OCI-LY1 (cell line): ENCODE data around the gene ADAMTS12.

Experiments
- H2AFZ ChIP-seq: fragments of 200-600 bp; sonication (generic), shearing (Covaris generic); 2 replicates; pipeline ENCODE4 v1.6.0; 2014; ENCODE audit warnings: antibody characterized with exemption, mild to moderate bottlenecking, low read length
- H3F3A ChIP-seq: fragments of 200-600 bp; sonication (generic), shearing (Covaris generic); 2 replicates; pipeline ENCODE4 v1.6.0; 2014; ENCODE audit warnings: mild to moderate bottlenecking, antibody characterized with exemption, low read length, moderate library complexity; ENCODE audit not compliant: insufficient read depth
- H3K27ac ChIP-seq: fragments of 200-600 bp; sonication (generic); 2 replicates; pipeline ENCODE4 v1.5.1; 2014; ENCODE audit warnings: low read length, mixed run types, mild to moderate bottlenecking, low read depth; ENCODE audit not compliant: poor library complexity, severe bottlenecking
- H3K27me3 ChIP-seq: fragments of 200-600 bp; sonication (generic); 2 replicates; pipeline ENCODE4 v1.6.0; 2014; ENCODE audit warnings: antibody characterized with exemption, mild to moderate bottlenecking, low read length, moderate library complexity; ENCODE audit not compliant: insufficient read depth
- H3K36me3 ChIP-seq: fragments of 200-600 bp; sonication (generic); 2 replicates; pipeline ENCODE4 v1.6.1; 2014; ENCODE audit warnings: mild to moderate bottlenecking, antibody characterized with exemption, low read length, moderate library complexity, mixed read lengths; ENCODE audit not compliant: insufficient read depth
- H3K4me1 ChIP-seq: fragments of 200-600 bp; sonication (generic); 2 replicates; pipeline ENCODE4 v1.5.1; 2014; ENCODE audit warnings: mild to moderate bottlenecking, low read length, moderate library complexity; ENCODE audit not compliant: insufficient read depth, severe bottlenecking
- H3K4me2 ChIP-seq: fragments of 200-600 bp; sonication (generic), shearing (Covaris generic); 2 replicates; pipeline ENCODE4 v1.6.1; 2014; ENCODE audit warnings: low read length
- H3K4me3 ChIP-seq: fragments of 200-600 bp; sonication (generic); 2 replicates; pipeline ENCODE4 v1.5.1; 2014; ENCODE audit warnings: low read length, low read depth, mild to moderate bottlenecking, mixed read lengths; ENCODE audit not compliant: poor library complexity, severe bottlenecking
- H3K79me2 ChIP-seq: fragments of 200-600 bp; shearing (Covaris generic); 2 replicates; pipeline ENCODE4 v1.6.1; 2016; ENCODE audit warnings: mixed run types, low read length, mixed read lengths; ENCODE audit not compliant: insufficient read depth
- H3K9ac ChIP-seq: fragments of 200-600 bp; sonication (generic), shearing (Covaris generic); 2 replicates; pipeline ENCODE4 v1.6.1; 2014; ENCODE audit warnings: mild to moderate bottlenecking, low read length, mixed read lengths
- H3K9me2 ChIP-seq: fragments of 200-600 bp; sonication (generic), shearing (Covaris generic); 2 replicates; pipeline ENCODE4 v1.6.1; 2014; ENCODE audit warnings: low read depth, mild to moderate bottlenecking, low read length, mixed read lengths
- H3K9me3 ChIP-seq: fragments of 200-600 bp; shearing (Covaris generic); 2 replicates; pipeline ENCODE4 v1.6.1; 2014; ENCODE audit warnings: low read length, mixed read lengths
- H4K20me1 ChIP-seq: fragments of 200-600 bp; sonication (generic), shearing (Covaris generic); 2 replicates; pipeline ENCODE4 v1.6.0; 2016; ENCODE audit warnings: mild to moderate bottlenecking, low read length; ENCODE audit not compliant: insufficient read depth
- CTCF ChIP-seq: fragments of 200-600 bp; sonication (generic), shearing (Covaris generic); IDR thresholded peaks from 2 replicates; pipeline ENCODE4 v1.5.1; 2017; ENCODE audit warnings: mild to moderate bottlenecking, antibody characterized with exemption, low read length, moderate library complexity, mixed read lengths
- EZH2 ChIP-seq: fragments of 200-600 bp; sonication (generic), shearing (Covaris generic); IDR thresholded peaks from 2 replicates; pipeline ENCODE4 v1.8.0; 2017; ENCODE audit warnings: borderline replicate concordance, mixed run types, mild to moderate bottlenecking, antibody characterized with exemption, low read length, moderate library complexity, mixed read lengths

ADAMTS12 gene

GRCh38 chr5:33526755-33527154 is 365.0 kb downstream of the ADAMTS12 start:
- no peaks in the 10 kb centered on the region for H3K9me3 ChIP-seq
- no peaks in the 10 kb centered on the region for H3K9me2 ChIP-seq
- H4K20me1 ChIP-seq = no peaks in the 10 kb centered on the region
- no peak overlapping the region for H3K27ac ChIP-seq
- no peaks in the 10 kb centered on the region for H3K36me3 ChIP-seq
- H3K79me2 ChIP-seq = no peaks in the 10 kb centered on the region
- H3K4me3 ChIP-seq = no peak overlapping the region
- no peaks in the 10 kb centered on the region for H3K4me1 ChIP-seq
- H3F3A ChIP-seq = no peaks in the 10 kb centered on the region
- no peak overlapping the region for H3K9ac ChIP-seq
- no peaks in the 10 kb centered on the region for H3K27me3 ChIP-seq
- TF ChIP-seq EZH2 (no peak), CTCF (no peak)
- H3K4me2 ChIP-seq = no peak overlapping the region
- no peak overlapping the region for H2AFZ ChIP-seq

GRCh38 chr5:33524476-33524875 is 367.3 kb downstream of the ADAMTS12 start:
- Histone ChIP-seq H3K9ac (no peak overlapping the region), H4K20me1 (no peaks in the 10 kb centered on the region), H3K9me3 (no peaks in the 10 kb centered on the region), H3K27me3 (no peaks in the 10 kb centered on the region), H3K36me3 (no peaks in the 10 kb centered on the region), H3K4me1 (no peaks in the 10 kb centered on the region), H3K79me2 (no peaks in the 10 kb centered on the region), H3K9me2 (no peaks in the 10 kb centered on the region), H3K4me3 (no peak overlapping the region), H3K27ac (no peak overlapping the region), H2AFZ (no peak overlapping the region), H3F3A (no peaks in the 10 kb centered on the region), H3K4me2 (no peak overlapping the region)
- TF ChIP-seq EZH2 = no peak
- TF ChIP-seq CTCF = no peak

GRCh38 chr5:33523208-33523771 is 368.5 kb downstream of the ADAMTS12 start:
- Histone ChIP-seq H3K4me3 (no peak overlapping the region), H3K9ac (no peak overlapping the region), H3K27ac (no peak overlapping the region), H4K20me1 (no peaks in the 10 kb centered on the region), H3K4me1 (no peaks in the 10 kb centered on the region), H3K9me2 (no peaks in the 10 kb centered on the region), H3K36me3 (no peaks in the 10 kb centered on the region), H3K9me3 (no peaks in the 10 kb centered on the region), H3K79me2 (no peaks in the 10 kb centered on the region), H3K4me2 (no peak overlapping the region), H3K27me3 (no peaks in the 10 kb centered on the region), H2AFZ (no peak overlapping the region), H3F3A (no peaks in the 10 kb centered on the region)
- no peak for TF ChIP-seq EZH2
- no peak for TF ChIP-seq CTCF
